Endothelial cell of umbilical vein (primary cell): ENCODE results near the gene COBLL1. TPM values are rescaled to one million over a fixed set of nuclear protein-coding genes. Genes with fewer than 3 reads are reported as not detected.
A peak's percentile ranks its signal among the peaks of the same experiment; 100 is the strongest.

Experiments used
- BruUV-seq: library from RNA; stranded (reverse); fragments of 400-500 nt; replicated peaks from 2 replicates; lab custom pipeline; 2021; lab: Mats Ljungman, UMichigan
- CTCF ChIA-PET: fragments of 300-600, 350-600 bp; sonication (Branson Sonifier 250); formaldehyde crosslinking; loops from one replicate; lab custom pipeline; 2021; ENCODE audit warnings: antibody characterized with exemption, inconsistent platforms; lab: Charles Lee
- POLR2A ChIA-PET: fragments of 300-600, 350-600 bp; sonication (Branson Sonifier 250); formaldehyde crosslinking; loops from one replicate; lab custom pipeline; 2021; ENCODE audit warnings: antibody characterized with exemption, inconsistent platforms; lab: Charles Lee
- DNase-seq: peaks from one replicate; pipeline ENCODE4 v3.0.0-alpha.2; 2011; ENCODE audit warnings: low read depth, low spot score
- FAIRE-seq: peaks from 2 replicates; lab custom pipeline; 2011; peaks lifted over from hg19 to GRCh38; lab: Jason Lieb, UNC
- H2AFZ ChIP-seq: 2 replicates; pipeline ENCODE4 v1.6.0; 2012; ENCODE audit warnings: low read depth, low read length, control low read depth, inconsistent platforms
- H3K27ac ChIP-seq: 2 replicates; pipeline ENCODE4 v1.5.1; 2011; ENCODE audit warnings: low read depth, mild to moderate bottlenecking, control low read depth, low read length, moderate library complexity; ENCODE audit not compliant: insufficient read depth
- H3K27me3 ChIP-seq, 2 experiments: 2 replicates each; pipeline versions ENCODE4 v1.6.0 to v1.6.1; 2011; ENCODE audit warnings: low read length in 2 of 2, mixed read lengths in 1 of 2; ENCODE audit not compliant: control insufficient read depth in 2 of 2, insufficient read depth in 2 of 2
- H3K36me3 ChIP-seq, 2 experiments: 2 replicates in 1 of 2; 3 replicates in 1 of 2; pipeline ENCODE4 v1.5.1; 2011; ENCODE audit warnings: low read length in 2 of 2, mild to moderate bottlenecking in 1 of 2, moderate library complexity in 1 of 2; ENCODE audit not compliant: control insufficient read depth in 2 of 2, insufficient read depth in 2 of 2; ENCODE audit errors: extremely low read depth in 1 of 2
- H3K4me1 ChIP-seq: 3 replicates; pipeline ENCODE4 v1.5.1; 2011; ENCODE audit warnings: mild to moderate bottlenecking, low read length; ENCODE audit not compliant: control insufficient read depth, insufficient read depth; ENCODE audit errors: extremely low read depth
- H3K4me2 ChIP-seq: 2 replicates; pipeline ENCODE4 v1.6.1; 2011; ENCODE audit warnings: low read length, control low read depth, mixed read lengths; ENCODE audit not compliant: insufficient read depth
- H3K4me3 ChIP-seq, 3 experiments: fragments of 200-600 bp in 1 of 3; sonication (generic), shearing (Covaris generic) in 1 of 3; replicated peaks in 1 of 3; 2 replicates each; pipeline ENCODE4 v1.5.1; 2011 to 2016; ENCODE audit warnings: control low read depth in 3 of 3, low read length in 3 of 3, mild to moderate bottlenecking in 2 of 3, inconsistent platforms in 1 of 3, low read depth in 1 of 3, moderate library complexity in 1 of 3; ENCODE audit not compliant: insufficient read depth in 1 of 3
- H3K79me2 ChIP-seq: 2 replicates; pipeline ENCODE4 v1.6.0; 2012; ENCODE audit warnings: low read length, inconsistent platforms; ENCODE audit not compliant: control insufficient read depth, insufficient read depth
- H3K9ac ChIP-seq: replicated peaks from 2 replicates; pipeline ENCODE3; 2011; ENCODE audit warnings: low read length, control low read depth; ENCODE audit not compliant: insufficient read depth; ENCODE audit errors: extremely low read depth
- H3K9me1 ChIP-seq: replicated peaks from 3 replicates; pipeline ENCODE4 v1.6.0; 2011; ENCODE audit warnings: mild to moderate bottlenecking, low read length; ENCODE audit not compliant: control insufficient read depth, insufficient read depth; ENCODE audit errors: extremely low read depth
- H3K9me3 ChIP-seq: replicated peaks from 2 replicates; pipeline ENCODE4 v1.5.1; 2012; ENCODE audit warnings: low read length, inconsistent platforms; ENCODE audit not compliant: control insufficient read depth, insufficient read depth
- H4K20me1 ChIP-seq: replicated peaks from 2 replicates; pipeline ENCODE3; 2011; ENCODE audit warnings: mild to moderate bottlenecking, low read length; ENCODE audit not compliant: control insufficient read depth, insufficient read depth; ENCODE audit errors: extremely low read depth
- CTCF ChIP-seq, 2 donors: IDR thresholded peaks; 1 replicate in 1 of 2; 2 replicates in 1 of 2; pipeline ENCODE4 v1.5.1; 2011; ENCODE audit warnings: low read length in 2 of 2, mild to moderate bottlenecking in 2 of 2, moderate library complexity in 2 of 2, control low read depth in 1 of 2, inconsistent platforms in 1 of 2, low read depth in 1 of 2; ENCODE audit not compliant: insufficient read depth in 1 of 2; ENCODE audit errors: extremely low read depth in 1 of 2
- EZH2 ChIP-seq: IDR thresholded peaks from 2 replicates; pipeline ENCODE4 v1.6.1; 2012; ENCODE audit warnings: borderline replicate concordance, low read depth, mild to moderate bottlenecking, moderate library complexity, low read length, inconsistent platforms; ENCODE audit not compliant: severe bottlenecking
- FOS ChIP-seq: IDR thresholded peaks from 2 replicates; pipeline ENCODE4 v1.6.1; 2011; ENCODE audit warnings: mild to moderate bottlenecking, low read length, moderate library complexity, borderline replicate concordance; ENCODE audit not compliant: insufficient read depth
- MAX ChIP-seq: IDR thresholded peaks from 2 replicates; pipeline ENCODE4 v1.6.1; 2011; ENCODE audit not compliant: insufficient read depth, insufficient read length
- MYC ChIP-seq: IDR thresholded peaks from one replicate; pipeline ENCODE4 v1.6.1; 2011; ENCODE audit warnings: mild to moderate bottlenecking, low read depth, low read length
- POLR2A ChIP-seq: IDR thresholded peaks from 2 replicates; pipeline ENCODE4 v1.6.1; 2012; ENCODE audit warnings: low read depth, mild to moderate bottlenecking, control low read depth, low read length
- POLR2AphosphoS5 ChIP-seq: IDR thresholded peaks from 2 replicates; pipeline ENCODE4 v1.6.1; 2012; ENCODE audit warnings: low read depth, mild to moderate bottlenecking, control low read depth, low read length, moderate library complexity; ENCODE audit not compliant: insufficient read depth
- dilution Hi-C: fragments of 300-500 bp; cut with MboI; formaldehyde crosslinking; loops from one replicate; pipeline ENCODE4 v1.15.0; 2019; ENCODE audit warnings: low sequenced_read_pairs; ENCODE audit not compliant: extremely low pct_ligation_motif_present
- intact Hi-C: fragments of 100-400 bp; cut with micrococcal nuclease; formaldehyde crosslinking; loops from one replicate; pipeline ENCODE4 v1.10.0; 2022
- polyA plus RNA-seq, 4 experiments: library from polyadenylated mRNA; depleted of rRNA in 3 of 4; stranded (reverse) in 3 of 4; unstranded in 1 of 4; fragments of >200 nt; gene quantifications; 2 replicates each; pipeline versions ENCODE4 v1.2.1 to v1.2.3, GENCODE V29; 2011 to 2012; ENCODE audit warnings: missing spikeins in 1 of 4
- total RNA-seq: library from RNA; stranded (reverse); gene quantifications from 2 replicates; pipeline ENCODE4 v1.2.3, GENCODE V29; 2021

The COBLL1 gene
- total and polyA plus RNA-seq, 2 donors (not counting 3 experiments of a cell fraction or from before 2014, with no cell fraction given): 9.1 to 38.4 TPM

- TF ChIP-seq EZH2 (no peak), POLR2A (no peak), FOS (no peak)
- FAIRE-seq (peak; percentile 49), DNase-seq (peak; percentile 77)
- H3K4me3 ChIP-seq: no peak overlapping the region
- H3K27ac ChIP-seq: peak overlapping the region; percentile 45
- BruUV-seq: no TSS peak
- H3K9me3 ChIP-seq: no peaks in the 10 kb centered on the region
- H3K4me2 ChIP-seq: peak overlapping the region; percentile 68
- peak overlapping the region; percentile 19 for H3K9ac ChIP-seq
- ChIA-PET POLR2A (no interaction called here), CTCF (interaction anchor here (1.9 kb wide), 1 partner anchor 48 kb away, joined by 8 read pairs; the partner anchor contains the start of gene COBLL1)
- intact Hi-C loops (loop anchor here (1.0 to 2.0 kb wide), 2 partner anchors 9 to 47 kb away; partner anchors contain the start of gene COBLL1), dilution Hi-C loops (no loop called here)
- no peaks in the 10 kb centered on the region for H3K9me1 ChIP-seq
- peaks cover 10% of the 10 kb centered on the region for H3K4me1 ChIP-seq
- H3K36me3 ChIP-seq: no peaks in the 10 kb centered on the region
- H2AFZ ChIP-seq: no peak overlapping the region
- H3K79me2 ChIP-seq: no peaks in the 10 kb centered on the region
- H4K20me1 ChIP-seq: no peaks in the 10 kb centered on the region
- no peaks in the 10 kb centered on the region for H3K27me3 ChIP-seq
Observed at GRCh38 chr2:164794016-164794415, 47.6 kb downstream of the COBLL1 start.

GRCh38 chr2:164793529-164793928, 48.1 kb downstream of the COBLL1 start:
- dilution Hi-C loops (no loop called here), intact Hi-C loops (no loop called here)
- Histone ChIP-seq H3K9me3 (no peaks in the 10 kb centered on the region), H2AFZ (no peak overlapping the region), H4K20me1 (no peaks in the 10 kb centered on the region), H3K4me3 (no peak overlapping the region), H3K4me1 (peaks cover 10% of the 10 kb centered on the region), H3K36me3 (no peaks in the 10 kb centered on the region), H3K27me3 (no peaks in the 10 kb centered on the region), H3K9ac (no peak overlapping the region), H3K27ac (no peak overlapping the region), H3K9me1 (no peaks in the 10 kb centered on the region), H3K4me2 (no peak overlapping the region), H3K79me2 (no peaks in the 10 kb centered on the region)
- FAIRE-seq (peak; percentile 18), DNase-seq (peak; percentile 35)
- no peak for TF ChIP-seq POLR2A
- TF ChIP-seq CTCF (IDR thresholded peaks at IDR 0.05; ENCODE audit: extremely low read depth in 1 of 2, insufficient read depth in 1 of 2, low read depth in 1 of 2, low read length in 2 of 2): no peak
- no peak for TF ChIP-seq POLR2AphosphoS5
- no peak for TF ChIP-seq MYC
- TF ChIP-seq MAX: no peak
- no peak for TF ChIP-seq FOS
- POLR2A ChIA-PET: no interaction called here
- CTCF ChIA-PET: interaction anchor here (0.6 to 1.9 kb wide), 2 partner anchors 48 to 554 kb away, joined by 3 to 8 read pairs; partner anchors contain the start of gene COBLL1
- BruUV-seq: TSS peak; percentile 22
